SH-SY5Y (cell line): Measurements from ENCODE around the gene CTNNA3.

ENCODE experiments used
- GATA2 ChIP-seq: IDR thresholded peaks from 2 replicates; pipeline ENCODE4 v1.6.1; 2011; ENCODE audit warnings: mild to moderate bottlenecking, low read depth, low read length
- GATA3 ChIP-seq: IDR thresholded peaks from 2 replicates; pipeline ENCODE4 v1.6.1; 2011; ENCODE audit warnings: low read depth, mild to moderate bottlenecking, low read length, moderate library complexity

DNA sequence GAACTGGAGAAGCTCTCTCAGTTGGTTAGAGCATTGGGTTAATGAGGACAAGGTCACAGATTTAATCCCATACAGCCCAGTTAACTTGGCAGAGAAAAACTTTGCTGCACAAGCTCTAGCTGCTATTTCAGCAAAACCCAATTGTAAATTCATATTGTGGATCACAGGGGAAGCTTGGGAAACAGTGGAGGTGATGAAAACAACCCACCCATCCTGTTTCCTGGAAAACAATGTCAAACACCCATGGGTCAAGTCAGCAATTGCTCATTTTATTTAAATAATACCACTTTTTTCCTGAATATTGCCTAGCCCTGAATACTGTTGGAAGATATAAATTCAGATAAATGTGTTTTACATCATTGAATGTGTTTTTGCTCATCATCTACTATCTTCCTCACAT lies 1670.8 kb downstream of the CTNNA3 start:
- TF ChIP-seq GATA2 (no peak), GATA3 (no peak)
